Lower lobe of right lung (tissue), 2 donors: ENCODE data around the gene SLC35F3. TPM values are rescaled to one million over a fixed set of nuclear protein-coding genes. Genes with fewer than 3 reads are reported as not detected.

Source experiments
- ATAC-seq, 2 donors: fragments of 200-7000 bp; cut with Tn5 transposase; one replicate each; pipeline ENCODE4 v1.9.1; 2020 to 2022; ENCODE audit warnings: mild to moderate bottlenecking in 2 of 2, moderate library complexity in 2 of 2
- DNase-seq: peaks from one replicate; pipeline ENCODE4 v3.0.0-alpha.2; 2020
- H3K27ac ChIP-seq: fragments of 200-600 bp; one replicate; pipeline ENCODE4 v1.8.0; 2022
- H3K27me3 ChIP-seq: fragments of 200-600 bp; one replicate; pipeline ENCODE4 v1.8.0; 2022; ENCODE audit warnings: low read depth
- H3K36me3 ChIP-seq: fragments of 200-600 bp; one replicate; pipeline ENCODE4 v1.8.0; 2022; ENCODE audit warnings: mild to moderate bottlenecking
- H3K4me1 ChIP-seq: fragments of 200-600 bp; one replicate; pipeline ENCODE4 v1.8.0; 2022
- H3K4me3 ChIP-seq: fragments of 200-600 bp; one replicate; pipeline ENCODE4 v1.8.0; 2022; ENCODE audit warnings: mild to moderate bottlenecking
- H3K9me3 ChIP-seq: fragments of 200-600 bp; one replicate; pipeline ENCODE4 v1.8.0; 2022
- CTCF ChIP-seq: fragments of 200-600 bp; IDR thresholded peaks from one replicate; pipeline ENCODE4 v1.8.0; 2022; ENCODE audit warnings: antibody characterized with exemption, mild to moderate bottlenecking
- intact Hi-C: fragments of 100-400 bp; cut with DNase I; formaldehyde crosslinking; loops from one replicate; pipeline ENCODE4 v1.11.0; 2022
- total RNA-seq: library from RNA; stranded (reverse); fragmentation: NEBNext Ultra II Directional; extraction: Animal tissue kit (Norgen Biotek cat#: 25700); gene quantifications from one replicate; pipeline ENCODE4 v1.2.1, GENCODE V29; 2021
- donor health status: DM: no; HTN: yes; CAD: no; lungs with severe emphysema.

Gene SLC35F3
- total RNA-seq, 1 donor from 2014 or later, result 0.41 TPM

GRCh38 chr1:234216116-234216703, 311.7 kb downstream of the SLC35F3 start:
- intact Hi-C loops, result no loop called here

GRCh38 chr1:234217316-234217840, 312.9 kb downstream of the SLC35F3 start:
- no peak for TF ChIP-seq CTCF
- Histone ChIP-seq H3K36me3 (no peaks in the 10 kb centered on the region), H3K27me3 (peaks cover 31% of the 10 kb centered on the region), H3K4me1 (peaks cover 15% of the 10 kb centered on the region), H3K9me3 (no peaks in the 10 kb centered on the region), H3K4me3 (no peak overlapping the region), H3K27ac (no peak overlapping the region)
- DNase-seq (no peak), ATAC-seq (no peak)
- intact Hi-C loops, result no loop called here

More at GRCh38 chr1:234216116-234216703, 311.7 kb downstream of the SLC35F3 start:
- H3K27ac ChIP-seq, result no peak overlapping the region
- peaks cover 31% of the 10 kb centered on the region for H3K27me3 ChIP-seq
- H3K9me3 ChIP-seq, result no peaks in the 10 kb centered on the region
- ATAC-seq, result no peak
- peaks cover 15% of the 10 kb centered on the region for H3K4me1 ChIP-seq
- no peak overlapping the region for H3K4me3 ChIP-seq
- DNase-seq, result no peak
- no peaks in the 10 kb centered on the region for H3K36me3 ChIP-seq
- TF ChIP-seq CTCF, result no peak

- ATAC-seq, result no peak
- H3K36me3 ChIP-seq, result no peaks in the 10 kb centered on the region
These were observed 313.6 kb downstream of the SLC35F3 start for GRCh38 chr1:234218078-234218477.

GRCh38 chr1:234219711-234220110, 315.2 kb downstream of the SLC35F3 start:
- intact Hi-C loops, result no loop called here
- Histone ChIP-seq H3K36me3 (no peaks in the 10 kb centered on the region), H3K27me3 (peaks cover 23% of the 10 kb centered on the region), H3K9me3 (no peaks in the 10 kb centered on the region), H3K27ac (no peak overlapping the region), H3K4me3 (no peak overlapping the region), H3K4me1 (peaks cover 4% of the 10 kb centered on the region)
- TF ChIP-seq CTCF, result no peak
- DNase-seq (no peak), ATAC-seq (no peak)

More at GRCh38 chr1:234218078-234218477, 313.6 kb downstream of the SLC35F3 start:
- Histone ChIP-seq H3K27ac (no peak overlapping the region), H3K4me1 (peaks cover 15% of the 10 kb centered on the region), H3K4me3 (no peak overlapping the region), H3K27me3 (peaks cover 31% of the 10 kb centered on the region), H3K9me3 (no peaks in the 10 kb centered on the region)
- DNase-seq, result no peak
- no peak for TF ChIP-seq CTCF
- intact Hi-C loops, result no loop called here

GRCh38 chr1:234221601-234222000, 317.1 kb downstream of the SLC35F3 start:
- intact Hi-C loops, result no loop called here
- H3K27me3 ChIP-seq, result peaks cover 4% of the 10 kb centered on the region
- H3K4me1 ChIP-seq, result no peaks in the 10 kb centered on the region
- no peak for DNase-seq
- ATAC-seq, result no peak
- no peak overlapping the region for H3K27ac ChIP-seq
- H3K4me3 ChIP-seq, result no peak overlapping the region
- H3K36me3 ChIP-seq, result no peaks in the 10 kb centered on the region
- TF ChIP-seq CTCF, result no peak
- no peaks in the 10 kb centered on the region for H3K9me3 ChIP-seq
